ENCODE measurements around the gene NDUFB2.

NDUFB2 gene

DNA sequence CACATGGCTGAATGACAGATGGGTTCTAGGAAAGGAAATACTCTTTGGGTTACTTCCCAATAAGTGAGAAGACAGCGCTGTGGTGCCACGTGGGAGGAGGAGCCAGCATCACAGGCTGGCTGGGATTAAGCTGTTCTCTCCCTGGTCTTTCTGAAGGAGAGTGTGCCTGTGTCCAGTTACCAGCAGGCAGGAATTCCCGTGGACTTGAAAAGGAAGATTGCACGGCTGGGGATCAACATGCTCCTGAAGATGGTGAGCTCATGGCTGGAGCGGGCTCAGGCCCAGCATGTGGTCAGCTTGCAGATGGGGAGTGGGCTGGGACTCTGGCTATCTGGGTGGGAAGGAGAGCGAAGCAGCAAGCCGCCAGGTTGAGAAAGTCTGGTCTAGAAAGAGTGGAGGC is 15.6 kb upstream of the NDUFB2 start:
- Histone ChIP-seq H3K9ac (no peak overlapping the region), H3K9me3 (ENCODE audit: control insufficient read depth, low read length) (no peaks in the 10 kb centered on the region), H3K36me3 (ENCODE audit: control insufficient read depth, insufficient read depth, low read length) (no peaks in the 10 kb centered on the region), H2AFZ (no peak overlapping the region), H3K79me2 (peaks cover 3% of the 10 kb centered on the region), H3K4me2 (ENCODE audit: low read length) (no peak overlapping the region), H3K27ac (no peak overlapping the region), H3K4me3 (ENCODE audit: low read depth, low read length) (no peak overlapping the region), H3K4me1 (no peaks in the 10 kb centered on the region), H3K27me3 (ENCODE audit: control insufficient read depth, insufficient read depth, low read length) (no peaks in the 10 kb centered on the region)
- TF ChIP-seq, protein P1, sequence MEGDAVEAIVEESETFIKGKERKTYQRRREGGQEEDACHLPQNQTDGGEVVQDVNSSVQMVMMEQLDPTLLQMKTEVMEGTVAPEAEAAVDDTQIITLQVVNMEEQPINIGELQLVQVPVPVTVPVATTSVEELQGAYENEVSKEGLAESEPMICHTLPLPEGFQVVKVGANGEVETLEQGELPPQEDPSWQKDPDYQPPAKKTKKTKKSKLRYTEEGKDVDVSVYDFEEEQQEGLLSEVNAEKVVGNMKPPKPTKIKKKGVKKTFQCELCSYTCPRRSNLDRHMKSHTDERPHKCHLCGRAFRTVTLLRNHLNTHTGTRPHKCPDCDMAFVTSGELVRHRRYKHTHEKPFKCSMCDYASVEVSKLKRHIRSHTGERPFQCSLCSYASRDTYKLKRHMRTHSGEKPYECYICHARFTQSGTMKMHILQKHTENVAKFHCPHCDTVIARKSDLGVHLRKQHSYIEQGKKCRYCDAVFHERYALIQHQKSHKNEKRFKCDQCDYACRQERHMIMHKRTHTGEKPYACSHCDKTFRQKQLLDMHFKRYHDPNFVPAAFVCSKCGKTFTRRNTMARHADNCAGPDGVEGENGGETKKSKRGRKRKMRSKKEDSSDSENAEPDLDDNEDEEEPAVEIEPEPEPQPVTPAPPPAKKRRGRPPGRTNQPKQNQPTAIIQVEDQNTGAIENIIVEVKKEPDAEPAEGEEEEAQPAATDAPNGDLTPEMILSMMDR (IDR thresholded peaks at IDR 0.05), result no peak

DNA sequence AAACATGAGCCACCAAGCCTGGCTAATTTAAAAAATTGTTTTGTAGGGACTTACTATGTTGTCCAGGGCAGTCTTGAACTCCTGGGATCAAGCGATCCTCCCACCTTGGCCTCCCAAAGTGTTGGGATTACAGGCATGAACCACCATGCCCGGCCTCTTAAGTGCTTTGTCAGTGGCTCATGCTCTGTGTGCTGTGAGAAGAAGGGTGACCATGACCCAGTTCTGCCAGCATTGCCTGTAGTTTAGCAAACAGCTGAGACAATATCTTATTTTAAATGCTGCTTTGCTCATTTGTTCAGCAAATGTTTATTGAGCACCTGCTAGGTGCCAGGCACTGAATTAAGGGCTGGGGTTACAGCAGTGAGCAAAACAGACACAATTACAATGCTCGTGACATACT is 14.7 kb upstream of the NDUFB2 start:
- Histone ChIP-seq H3K79me2 (no peaks in the 10 kb centered on the region), H3K9ac (no peak overlapping the region), H3K9me3 (ENCODE audit: control insufficient read depth, low read length) (no peaks in the 10 kb centered on the region), H3K27ac (no peak overlapping the region), H2AFZ (no peak overlapping the region), H3K36me3 (ENCODE audit: control insufficient read depth, insufficient read depth, low read length) (no peaks in the 10 kb centered on the region), H3K4me2 (ENCODE audit: low read length) (no peak overlapping the region), H3K27me3 (ENCODE audit: control insufficient read depth, insufficient read depth, low read length) (no peaks in the 10 kb centered on the region), H3K4me1 (no peaks in the 10 kb centered on the region), H3K4me3 (ENCODE audit: low read depth, low read length) (no peak overlapping the region)
- TF ChIP-seq, protein P1 (IDR thresholded peaks at IDR 0.05), result no peak

DNA sequence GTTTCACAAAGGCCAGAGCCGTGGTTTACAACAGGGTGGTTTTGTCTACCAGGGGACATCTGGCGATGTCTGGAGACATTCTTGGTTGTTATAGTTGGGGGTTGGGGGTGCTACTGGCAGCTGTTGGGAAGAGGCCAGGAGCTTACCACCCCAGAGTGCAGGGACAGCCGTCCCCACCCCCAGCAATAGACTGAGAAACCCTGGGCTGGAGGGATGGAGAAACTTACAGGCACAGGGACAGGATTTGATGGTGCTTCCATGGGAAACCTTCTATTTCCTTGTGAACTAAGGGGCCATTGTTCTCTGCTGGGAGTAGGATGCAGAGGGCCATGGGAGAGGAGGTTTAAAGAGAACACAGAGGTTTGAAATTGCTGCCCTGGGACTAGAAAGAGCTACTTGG is 12.9 kb upstream of the NDUFB2 start:
- no peak overlapping the region for H3K27ac ChIP-seq
- no peaks in the 10 kb centered on the region for H3K36me3 ChIP-seq (ENCODE audit: control insufficient read depth, insufficient read depth, low read length)
- TF ChIP-seq, protein P1 (IDR thresholded peaks at IDR 0.05), result no peak
- no peak overlapping the region for H3K4me3 ChIP-seq (ENCODE audit: low read depth, low read length)
- no peaks in the 10 kb centered on the region for H3K79me2 ChIP-seq
- H3K4me1 ChIP-seq, result no peaks in the 10 kb centered on the region
- H3K9me3 ChIP-seq (ENCODE audit: control insufficient read depth, low read length), result no peaks in the 10 kb centered on the region
- H2AFZ ChIP-seq, result no peak overlapping the region
- no peak overlapping the region for H3K4me2 ChIP-seq (ENCODE audit: low read length)
- no peak overlapping the region for H3K9ac ChIP-seq
- H3K27me3 ChIP-seq (ENCODE audit: control insufficient read depth, insufficient read depth, low read length), result no peaks in the 10 kb centered on the region

DNA sequence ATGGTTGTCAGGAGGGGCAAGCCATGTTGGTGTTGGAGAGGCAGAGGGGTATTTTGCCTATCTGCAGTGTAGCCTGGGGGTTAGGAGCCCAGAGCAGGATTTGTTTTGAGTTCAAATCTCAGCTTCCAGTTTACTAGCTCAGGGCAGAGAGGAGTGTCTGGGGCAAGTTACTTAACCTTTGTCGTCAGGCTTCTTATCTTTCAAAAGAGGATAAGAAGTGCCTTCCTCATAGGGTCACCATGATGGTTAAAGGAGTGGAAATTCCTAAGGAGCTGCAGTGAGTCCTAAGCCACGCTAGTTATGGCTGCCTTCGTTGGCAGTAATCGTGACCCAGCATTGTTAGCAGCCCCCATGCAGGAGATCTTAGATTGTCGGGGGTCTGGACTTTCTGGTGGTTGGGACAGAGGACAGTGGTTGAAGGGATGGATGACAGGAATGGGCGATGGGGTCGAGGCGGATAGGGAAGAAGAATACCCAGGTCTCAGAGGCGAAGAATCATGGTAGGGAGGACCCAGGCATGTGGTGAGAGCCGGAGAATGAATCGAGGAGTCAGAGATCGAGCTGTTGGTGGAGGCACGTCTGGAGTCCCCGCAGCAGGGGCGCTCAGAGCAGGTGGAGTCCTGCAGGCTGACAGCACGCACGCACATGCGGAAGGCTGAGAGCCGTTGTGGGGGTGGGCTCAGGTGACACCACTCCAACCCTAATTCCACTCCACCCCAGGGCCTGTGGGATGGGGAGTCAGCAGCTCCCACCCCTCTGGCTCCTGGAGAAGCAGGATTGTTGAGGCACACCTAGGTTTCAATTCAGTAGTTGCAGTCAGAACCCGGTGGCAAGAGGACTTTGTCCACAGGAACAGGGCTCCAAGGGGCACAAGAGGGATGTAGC is 12.2 kb upstream of the NDUFB2 start:
- Histone ChIP-seq H3K79me2 (no peaks in the 10 kb centered on the region), H3K4me2 (ENCODE audit: low read length) (no peak overlapping the region), H3K4me3 (ENCODE audit: low read depth, low read length) (no peak overlapping the region), H3K9ac (no peak overlapping the region), H3K27me3 (ENCODE audit: control insufficient read depth, insufficient read depth, low read length) (no peaks in the 10 kb centered on the region), H3K36me3 (ENCODE audit: control insufficient read depth, insufficient read depth, low read length) (no peaks in the 10 kb centered on the region), H3K27ac (no peak overlapping the region), H3K9me3 (ENCODE audit: control insufficient read depth, low read length) (no peaks in the 10 kb centered on the region), H2AFZ (no peak overlapping the region), H3K4me1 (no peaks in the 10 kb centered on the region)
- TF ChIP-seq, protein P1 (IDR thresholded peaks at IDR 0.05), result no peak

Data from parathyroid adenoma (tissue), 2 donors.